ENCODE measurements around the gene ACSL1.

- no peak for TF ChIP-seq EZH2 (IDR thresholded peaks at IDR 0.05)
- TF ChIP-seq POLR2AphosphoS5 (IDR thresholded peaks at IDR 0.05; ENCODE audit: borderline replicate concordance, low read depth, low read length), result no peak
- no peak for TF ChIP-seq FOXP2 (optimal IDR thresholded peaks at IDR 0.05; ENCODE audit: control extremely low read depth, extremely low read length, insufficient read depth)
These were observed 31.9 kb downstream of the ACSL1 start for GRCh38 chr4:184793735-184794355.
